NCI-H2107 treated with DMSO at 0.1 percent for 48 hours (cell line): ENCODE results near the gene ACIN1.

Experiments
- DNase-seq: peaks from one replicate; lab custom pipeline; 2025; ENCODE audit not compliant: unreplicated experiment; lab: John Stamatoyannopoulos, UW

ACIN1 gene

GRCh38 chr14:23094666-23095195 is at the start of gene ACIN1:
ACIN1 (minus strand) TSS chr14:23095136; CDS start chr14:23095112, 24 bp downstream.
- DNase-seq = no peak

- DNase-seq = no peak
Measured at GRCh38 chr14:23143911-23144310, 49.0 kb upstream of the ACIN1 start.

GRCh38 chr14:23142826-23143225 is 47.9 kb upstream of the ACIN1 start:
- no peak for DNase-seq

- DNase-seq = no peak
Measured at GRCh38 chr14:23141706-23142444, 46.9 kb upstream of the ACIN1 start.

- no peak for DNase-seq
Measured at GRCh38 chr14:23140371-23140770, 45.4 kb upstream of the ACIN1 start.

GRCh38 chr14:23139874-23140273 is 44.9 kb upstream of the ACIN1 start:
- no peak for DNase-seq

GRCh38 chr14:23137813-23138535 is 43.0 kb upstream of the ACIN1 start:
- no peak for DNase-seq

- DNase-seq = peak; percentile 6
Measured at GRCh38 chr14:23137192-23137812, 42.4 kb upstream of the ACIN1 start.

GRCh38 chr14:23136566-23137133 is 41.7 kb upstream of the ACIN1 start:
- DNase-seq = no peak

- DNase-seq = no peak
Measured at GRCh38 chr14:23132970-23133369, 38.0 kb upstream of the ACIN1 start.

GRCh38 chr14:23131482-23131881 is 36.5 kb upstream of the ACIN1 start:
- no peak for DNase-seq

GRCh38 chr14:23130871-23131270 is 35.9 kb upstream of the ACIN1 start:
- DNase-seq = no peak

- no peak for DNase-seq
Measured at GRCh38 chr14:23129759-23130316, 34.9 kb upstream of the ACIN1 start.

GRCh38 chr14:23128969-23129758 is 34.2 kb upstream of the ACIN1 start:
- no peak for DNase-seq

- no peak for DNase-seq
Measured at GRCh38 chr14:23127861-23128260, 32.9 kb upstream of the ACIN1 start.

GRCh38 chr14:23126548-23127278 is 31.8 kb upstream of the ACIN1 start:
- DNase-seq = no peak

- DNase-seq = no peak
Measured at GRCh38 chr14:23125933-23126524, 31.1 kb upstream of the ACIN1 start.

- DNase-seq = no peak
Measured at GRCh38 chr14:23125011-23125410, 30.1 kb upstream of the ACIN1 start.

- no peak for DNase-seq
Measured at GRCh38 chr14:23124337-23124954, 29.5 kb upstream of the ACIN1 start.
